ENCODE data around the gene PRDX1. TPM values are rescaled to one million over a fixed set of nuclear protein-coding genes. Genes with fewer than 3 reads are reported as not detected.

Gene PRDX1
- total and polyA plus RNA-seq, 2 of the 13 experiments (the other 11 are each of a cell fraction or from before 2014, with no cell fraction given) = 761 to 1,898 TPM

DNA sequence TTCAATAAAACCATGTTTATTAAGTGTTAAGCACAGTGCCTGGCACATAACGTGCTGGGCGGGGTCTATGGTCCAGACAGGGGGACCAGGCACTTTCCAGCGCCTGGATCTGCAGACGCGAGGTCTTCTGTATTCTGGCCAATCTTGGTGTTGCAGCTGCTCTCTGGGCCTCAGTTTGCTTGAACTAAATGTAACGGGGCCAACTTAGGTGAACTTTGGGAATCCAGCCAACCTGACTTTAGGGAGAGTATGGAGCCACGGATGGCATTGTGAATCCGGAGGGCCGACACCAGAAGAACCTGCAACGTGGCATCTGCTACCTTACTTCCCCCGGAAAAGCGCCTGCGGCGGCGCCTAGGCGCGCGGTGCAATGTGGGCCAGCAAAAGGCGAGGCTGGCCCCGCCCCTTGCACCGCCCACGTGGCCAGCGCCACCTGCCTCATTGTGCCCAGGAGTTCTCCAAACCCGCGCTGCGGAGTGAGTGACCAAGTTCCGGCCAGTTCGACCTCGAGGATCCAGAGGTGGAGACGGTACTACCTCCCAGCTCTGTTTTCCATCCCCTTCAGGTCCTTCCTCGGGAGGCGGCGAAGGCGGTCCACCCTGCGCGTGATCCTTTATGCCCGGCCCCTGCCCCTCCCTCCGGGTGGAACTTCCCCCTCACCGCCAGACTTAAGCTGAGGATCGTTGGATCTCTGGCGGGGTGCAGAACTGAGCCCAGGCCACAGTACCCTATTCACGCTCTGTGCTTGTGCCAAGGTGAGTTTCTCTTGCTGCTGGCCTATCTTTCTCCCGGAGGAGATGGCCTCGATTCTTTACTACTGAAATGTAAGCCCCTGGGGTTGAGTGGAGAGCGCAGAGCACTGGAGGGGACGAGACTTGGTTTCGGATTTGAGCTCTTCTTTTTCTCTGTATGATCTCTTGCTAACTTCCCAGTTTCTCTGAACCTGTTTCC, 29.0 kb upstream of the PRDX1 start, which contains the start of gene AKR1A1 (continued):
- TF ChIP-seq, protein P1, sequence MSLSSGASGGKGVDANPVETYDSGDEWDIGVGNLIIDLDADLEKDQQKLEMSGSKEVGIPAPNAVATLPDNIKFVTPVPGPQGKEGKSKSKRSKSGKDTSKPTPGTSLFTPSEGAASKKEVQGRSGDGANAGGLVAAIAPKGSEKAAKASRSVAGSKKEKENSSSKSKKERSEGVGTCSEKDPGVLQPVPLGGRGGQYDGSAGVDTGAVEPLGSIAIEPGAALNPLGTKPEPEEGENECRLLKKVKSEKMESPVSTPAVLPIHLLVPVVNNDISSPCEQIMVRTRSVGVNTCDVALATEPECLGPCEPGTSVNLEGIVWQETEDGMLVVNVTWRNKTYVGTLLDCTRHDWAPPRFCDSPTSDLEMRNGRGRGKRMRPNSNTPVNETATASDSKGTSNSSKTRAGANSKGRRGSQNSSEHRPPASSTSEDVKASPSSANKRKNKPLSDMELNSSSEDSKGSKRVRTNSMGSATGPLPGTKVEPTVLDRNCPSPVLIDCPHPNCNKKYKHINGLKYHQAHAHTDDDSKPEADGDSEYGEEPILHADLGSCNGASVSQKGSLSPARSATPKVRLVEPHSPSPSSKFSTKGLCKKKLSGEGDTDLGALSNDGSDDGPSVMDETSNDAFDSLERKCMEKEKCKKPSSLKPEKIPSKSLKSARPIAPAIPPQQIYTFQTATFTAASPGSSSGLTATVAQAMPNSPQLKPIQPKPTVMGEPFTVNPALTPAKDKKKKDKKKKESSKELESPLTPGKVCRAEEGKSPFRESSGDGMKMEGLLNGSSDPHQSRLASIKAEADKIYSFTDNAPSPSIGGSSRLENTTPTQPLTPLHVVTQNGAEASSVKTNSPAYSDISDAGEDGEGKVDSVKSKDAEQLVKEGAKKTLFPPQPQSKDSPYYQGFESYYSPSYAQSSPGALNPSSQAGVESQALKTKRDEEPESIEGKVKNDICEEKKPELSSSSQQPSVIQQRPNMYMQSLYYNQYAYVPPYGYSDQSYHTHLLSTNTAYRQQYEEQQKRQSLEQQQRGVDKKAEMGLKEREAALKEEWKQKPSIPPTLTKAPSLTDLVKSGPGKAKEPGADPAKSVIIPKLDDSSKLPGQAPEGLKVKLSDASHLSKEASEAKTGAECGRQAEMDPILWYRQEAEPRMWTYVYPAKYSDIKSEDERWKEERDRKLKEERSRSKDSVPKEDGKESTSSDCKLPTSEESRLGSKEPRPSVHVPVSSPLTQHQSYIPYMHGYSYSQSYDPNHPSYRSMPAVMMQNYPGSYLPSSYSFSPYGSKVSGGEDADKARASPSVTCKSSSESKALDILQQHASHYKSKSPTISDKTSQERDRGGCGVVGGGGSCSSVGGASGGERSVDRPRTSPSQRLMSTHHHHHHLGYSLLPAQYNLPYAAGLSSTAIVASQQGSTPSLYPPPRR (CRISPR knock-in tag; IDR thresholded peaks at IDR 0.05; ENCODE audit: borderline replicate concordance) = peak; percentile 61
- TF ChIP-seq ZNF234 (CRISPR knock-in tag; conservative IDR thresholded peaks at IDR 0.05) (no peak; the same call in 1 of the 2 replicates), ZNF260 (CRISPR knock-in tag; IDR thresholded peaks at IDR 0.05; ENCODE audit: borderline replicate concordance, low read depth) (no peak), ZNF652 (CRISPR knock-in tag; IDR thresholded peaks at IDR 0.05; ENCODE audit: borderline replicate concordance, low read depth) (peak; percentile 24), ZNF282 (IDR thresholded peaks at IDR 0.05; ENCODE audit: partially characterized antibody) (no peak), ZNF235 (CRISPR knock-in tag; IDR thresholded peaks at IDR 0.05; ENCODE audit: borderline replicate concordance) (0 out of 2 replicates have a peak, but pooled peaks have one; percentile 74), ZNF33B (CRISPR knock-in tag; IDR thresholded peaks at IDR 0.05) (peak; percentile 97), ZNF136 (CRISPR knock-in tag; IDR thresholded peaks at IDR 0.05; ENCODE audit: low read depth) (peak; percentile 72; the same call in 1 of the 2 replicates), DPF2 (CRISPR knock-in tag; IDR thresholded peaks at IDR 0.05; ENCODE audit: borderline replicate concordance, low read depth) (no peak), TAF15 (IDR thresholded peaks at IDR 0.05; ENCODE audit: low read depth, low read length, poor library complexity, severe bottlenecking) (no peak), BORCS8-MEF2B (CRISPR knock-in tag; IDR thresholded peaks at IDR 0.05) (peak; percentile 98), ZFP37 (CRISPR knock-in tag; IDR thresholded peaks at IDR 0.05; ENCODE audit: borderline replicate concordance) (peak; percentile 66; the same call in 1 of the 2 replicates), ZNF614 (CRISPR knock-in tag; IDR thresholded peaks at IDR 0.05; ENCODE audit: borderline replicate concordance) (peak; percentile 74; the same call in 1 of the 2 replicates), TGIF2 (CRISPR knock-in tag; IDR thresholded peaks at IDR 0.05) (peak; percentile 95; the same call in 1 of the 2 replicates), FOSL1 (CRISPR knock-in tag; IDR thresholded peaks at IDR 0.05; ENCODE audit: borderline replicate concordance) (no peak), CHD2 (IDR thresholded peaks at IDR 0.05; ENCODE audit: low read depth, low read length) (no peak), KMT2A (CRISPR knock-in tag; IDR thresholded peaks at IDR 0.05) (peak; percentile 92), SIX4 (CRISPR knock-in tag; IDR thresholded peaks at IDR 0.05) (no peak; the same call in 1 of the 2 replicates), FOXO1 (CRISPR knock-in tag; IDR thresholded peaks at IDR 0.05) (no peak), SNAPC2 (CRISPR knock-in tag; IDR thresholded peaks at IDR 0.05) (peak; percentile 92)
- TF ChIP-seq, protein P2, sequence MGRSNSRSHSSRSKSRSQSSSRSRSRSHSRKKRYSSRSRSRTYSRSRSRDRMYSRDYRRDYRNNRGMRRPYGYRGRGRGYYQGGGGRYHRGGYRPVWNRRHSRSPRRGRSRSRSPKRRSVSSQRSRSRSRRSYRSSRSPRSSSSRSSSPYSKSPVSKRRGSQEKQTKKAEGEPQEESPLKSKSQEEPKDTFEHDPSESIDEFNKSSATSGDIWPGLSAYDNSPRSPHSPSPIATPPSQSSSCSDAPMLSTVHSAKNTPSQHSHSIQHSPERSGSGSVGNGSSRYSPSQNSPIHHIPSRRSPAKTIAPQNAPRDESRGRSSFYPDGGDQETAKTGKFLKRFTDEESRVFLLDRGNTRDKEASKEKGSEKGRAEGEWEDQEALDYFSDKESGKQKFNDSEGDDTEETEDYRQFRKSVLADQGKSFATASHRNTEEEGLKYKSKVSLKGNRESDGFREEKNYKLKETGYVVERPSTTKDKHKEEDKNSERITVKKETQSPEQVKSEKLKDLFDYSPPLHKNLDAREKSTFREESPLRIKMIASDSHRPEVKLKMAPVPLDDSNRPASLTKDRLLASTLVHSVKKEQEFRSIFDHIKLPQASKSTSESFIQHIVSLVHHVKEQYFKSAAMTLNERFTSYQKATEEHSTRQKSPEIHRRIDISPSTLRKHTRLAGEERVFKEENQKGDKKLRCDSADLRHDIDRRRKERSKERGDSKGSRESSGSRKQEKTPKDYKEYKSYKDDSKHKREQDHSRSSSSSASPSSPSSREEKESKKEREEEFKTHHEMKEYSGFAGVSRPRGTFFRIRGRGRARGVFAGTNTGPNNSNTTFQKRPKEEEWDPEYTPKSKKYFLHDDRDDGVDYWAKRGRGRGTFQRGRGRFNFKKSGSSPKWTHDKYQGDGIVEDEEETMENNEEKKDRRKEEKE (IDR thresholded peaks at IDR 0.05) = no peak

Data from HepG2 (cell line).